ENCODE measurements around the gene HSF4.

HSF4 gene

GRCh38 chr16:67137605-67138004, 26.9 kb upstream of the HSF4 start:
- WGBS (ENCODE audit: insufficient coverage, insufficient read length) = no CpG with 5 or more reads among the region's 3 CpGs
- H3K9me3 ChIP-seq (ENCODE audit: control insufficient read depth, insufficient read depth, low read length) = no peaks in the 10 kb centered on the region
- no peak overlapping the region for H3K27ac ChIP-seq (ENCODE audit: low read length)
- no peaks in the 10 kb centered on the region for H3K27me3 ChIP-seq (ENCODE audit: control insufficient read depth, insufficient read depth, low read length)
- no peak overlapping the region for H3K4me3 ChIP-seq (ENCODE audit: low read length)
- H3K36me3 ChIP-seq (ENCODE audit: control insufficient read depth, insufficient read depth, low read length) = peaks cover 23% of the 10 kb centered on the region; the same call in 1 of the 2 replicates
- no peaks in the 10 kb centered on the region for H3K4me1 ChIP-seq (ENCODE audit: control insufficient read depth, insufficient read depth, low read length)
- no peak for DNase-seq (ENCODE audit: low read depth, low spot score)

GRCh38 chr16:67141391-67141790, 23.2 kb upstream of the HSF4 start:
- H3K4me1 ChIP-seq (ENCODE audit: control insufficient read depth, insufficient read depth, low read length) = no peaks in the 10 kb centered on the region
- no peaks in the 10 kb centered on the region for H3K27me3 ChIP-seq (ENCODE audit: control insufficient read depth, insufficient read depth, low read length)
- H3K4me3 ChIP-seq (ENCODE audit: low read length) = no peak overlapping the region
- H3K27ac ChIP-seq (ENCODE audit: low read length) = no peak overlapping the region
- no CpG with 5 or more reads among the region's 13 CpGs for WGBS (ENCODE audit: insufficient coverage, insufficient read length)
- DNase-seq (ENCODE audit: low read depth, low spot score) = no peak
- peaks cover 22% of the 10 kb centered on the region; the same call in 1 of the 2 replicates for H3K36me3 ChIP-seq (ENCODE audit: control insufficient read depth, insufficient read depth, low read length)
- no peaks in the 10 kb centered on the region for H3K9me3 ChIP-seq (ENCODE audit: control insufficient read depth, insufficient read depth, low read length)

GRCh38 chr16:67142342-67142741, 22.2 kb upstream of the HSF4 start:
- H3K9me3 ChIP-seq (ENCODE audit: control insufficient read depth, insufficient read depth, low read length) = no peaks in the 10 kb centered on the region
- H3K36me3 ChIP-seq (ENCODE audit: control insufficient read depth, insufficient read depth, low read length) = peaks cover 30% of the 10 kb centered on the region
- H3K27ac ChIP-seq (ENCODE audit: low read length) = no peak overlapping the region
- H3K4me3 ChIP-seq (ENCODE audit: low read length) = no peak overlapping the region
- DNase-seq (ENCODE audit: low read depth, low spot score) = no peak
- H3K4me1 ChIP-seq (ENCODE audit: control insufficient read depth, insufficient read depth, low read length) = no peaks in the 10 kb centered on the region
- WGBS (ENCODE audit: insufficient coverage, insufficient read length) = no CpG with 5 or more reads among the region's 9 CpGs
- H3K27me3 ChIP-seq (ENCODE audit: control insufficient read depth, insufficient read depth, low read length) = no peaks in the 10 kb centered on the region

GRCh38 chr16:67144943-67145342, 19.6 kb upstream of the HSF4 start:
- Histone ChIP-seq H3K4me3 (ENCODE audit: low read length) (no peak overlapping the region), H3K27me3 (ENCODE audit: control insufficient read depth, insufficient read depth, low read length) (no peaks in the 10 kb centered on the region), H3K4me1 (ENCODE audit: control insufficient read depth, insufficient read depth, low read length) (peaks cover 4% of the 10 kb centered on the region; the same call in 1 of the 2 replicates), H3K9me3 (ENCODE audit: control insufficient read depth, insufficient read depth, low read length) (no peaks in the 10 kb centered on the region), H3K27ac (ENCODE audit: low read length) (no peak overlapping the region), H3K36me3 (ENCODE audit: control insufficient read depth, insufficient read depth, low read length) (peaks cover 27% of the 10 kb centered on the region)
- no peak for DNase-seq (ENCODE audit: low read depth, low spot score)
- no CpG with 5 or more reads among the region's 2 CpGs for WGBS (ENCODE audit: insufficient coverage, insufficient read length)

- H3K4me1 ChIP-seq (ENCODE audit: control insufficient read depth, insufficient read depth, low read length) = peaks cover 4% of the 10 kb centered on the region; the same call in 1 of the 2 replicates
- H3K36me3 ChIP-seq (ENCODE audit: control insufficient read depth, insufficient read depth, low read length) = peaks cover 23% of the 10 kb centered on the region
- no CpG with 5 or more reads among the region's 2 CpGs for WGBS (ENCODE audit: insufficient coverage, insufficient read length)
These were observed 18.8 kb upstream of the HSF4 start for GRCh38 chr16:67145746-67146145.

GRCh38 chr16:67146523-67147357, 17.8 kb upstream of the HSF4 start:
- H3K9me3 ChIP-seq (ENCODE audit: control insufficient read depth, insufficient read depth, low read length) = no peaks in the 10 kb centered on the region
- peaks cover 7% of the 10 kb centered on the region for H3K4me1 ChIP-seq (ENCODE audit: control insufficient read depth, insufficient read depth, low read length)
- no peak overlapping the region for H3K4me3 ChIP-seq (ENCODE audit: low read length)
- H3K36me3 ChIP-seq (ENCODE audit: control insufficient read depth, insufficient read depth, low read length) = peaks cover 15% of the 10 kb centered on the region
- H3K27ac ChIP-seq (ENCODE audit: low read length) = no peak overlapping the region
- DNase-seq (ENCODE audit: low read depth, low spot score) = no peak
- no CpG with 5 or more reads among the region's 7 CpGs for WGBS (ENCODE audit: insufficient coverage, insufficient read length)
- H3K27me3 ChIP-seq (ENCODE audit: control insufficient read depth, insufficient read depth, low read length) = peaks cover 3% of the 10 kb centered on the region; the same call in 1 of the 2 replicates

More at GRCh38 chr16:67145746-67146145, 18.8 kb upstream of the HSF4 start:
- DNase-seq (ENCODE audit: low read depth, low spot score) = no peak
- Histone ChIP-seq H3K9me3 (ENCODE audit: control insufficient read depth, insufficient read depth, low read length) (no peaks in the 10 kb centered on the region), H3K27ac (ENCODE audit: low read length) (no peak overlapping the region), H3K4me3 (ENCODE audit: low read length) (no peak overlapping the region), H3K27me3 (ENCODE audit: control insufficient read depth, insufficient read depth, low read length) (no peaks in the 10 kb centered on the region)

- peaks cover 7% of the 10 kb centered on the region for H3K4me1 ChIP-seq (ENCODE audit: control insufficient read depth, insufficient read depth, low read length)
- H3K4me3 ChIP-seq (ENCODE audit: low read length) = no peak overlapping the region
- peaks cover 11% of the 10 kb centered on the region for H3K36me3 ChIP-seq (ENCODE audit: control insufficient read depth, insufficient read depth, low read length)
- WGBS (ENCODE audit: insufficient coverage, insufficient read length) = no CpG with 5 or more reads among the region's 4 CpGs
- H3K27me3 ChIP-seq (ENCODE audit: control insufficient read depth, insufficient read depth, low read length) = peaks cover 6% of the 10 kb centered on the region; the same call in 1 of the 2 replicates
- no peaks in the 10 kb centered on the region for H3K9me3 ChIP-seq (ENCODE audit: control insufficient read depth, insufficient read depth, low read length)
- no peak for DNase-seq (ENCODE audit: low read depth, low spot score)
- H3K27ac ChIP-seq (ENCODE audit: low read length) = no peak overlapping the region
These were observed 17.0 kb upstream of the HSF4 start for GRCh38 chr16:67147437-67148140.

- no peak for DNase-seq (ENCODE audit: low read depth, low spot score)
- Histone ChIP-seq H3K27me3 (ENCODE audit: control insufficient read depth, insufficient read depth, low read length) (peaks cover 13% of the 10 kb centered on the region; the same call in 1 of the 2 replicates), H3K4me1 (ENCODE audit: control insufficient read depth, insufficient read depth, low read length) (peaks cover 7% of the 10 kb centered on the region), H3K9me3 (ENCODE audit: control insufficient read depth, insufficient read depth, low read length) (no peaks in the 10 kb centered on the region), H3K4me3 (ENCODE audit: low read length) (no peak overlapping the region), H3K36me3 (ENCODE audit: control insufficient read depth, insufficient read depth, low read length) (peaks cover 8% of the 10 kb centered on the region), H3K27ac (ENCODE audit: low read length) (no peak overlapping the region)
- no CpG with 5 or more reads among the region's 2 CpGs for WGBS (ENCODE audit: insufficient coverage, insufficient read length)
These were observed 16.3 kb upstream of the HSF4 start for GRCh38 chr16:67148221-67148620.

- no peak overlapping the region for H3K27ac ChIP-seq (ENCODE audit: low read length)
- H3K4me3 ChIP-seq (ENCODE audit: low read length) = no peak overlapping the region
- WGBS (ENCODE audit: insufficient coverage, insufficient read length) = no CpG with 5 or more reads among the region's 11 CpGs
- no peak for DNase-seq (ENCODE audit: low read depth, low spot score)
- H3K9me3 ChIP-seq (ENCODE audit: control insufficient read depth, insufficient read depth, low read length) = no peaks in the 10 kb centered on the region
- H3K36me3 ChIP-seq (ENCODE audit: control insufficient read depth, insufficient read depth, low read length) = peaks cover 8% of the 10 kb centered on the region
- H3K27me3 ChIP-seq (ENCODE audit: control insufficient read depth, insufficient read depth, low read length) = peaks cover 17% of the 10 kb centered on the region; the same call in 1 of the 2 replicates
- H3K4me1 ChIP-seq (ENCODE audit: control insufficient read depth, insufficient read depth, low read length) = peaks cover 7% of the 10 kb centered on the region
These were observed 15.8 kb upstream of the HSF4 start for GRCh38 chr16:67148656-67149275.
